Parathyroid adenoma (tissue), 2 donors: ENCODE measurements around the gene ZSWIM3.

Experiments
- H2AFZ ChIP-seq: fragments of 300-600 bp; sonication (generic); one replicate; pipeline ENCODE4 v1.7.0; 2017; ENCODE audit warnings: antibody characterized with exemption, mild to moderate bottlenecking
- H3K27ac ChIP-seq: fragments of 300-600 bp; sonication (generic); one replicate; pipeline ENCODE4 v1.7.0; 2017
- H3K27me3 ChIP-seq: fragments of 300-600 bp; sonication (generic); one replicate; pipeline ENCODE4 v1.7.0; 2017; ENCODE audit warnings: low read length; ENCODE audit not compliant: control insufficient read depth, insufficient read depth
- H3K36me3 ChIP-seq: fragments of 300-600 bp; sonication (generic); one replicate; pipeline ENCODE4 v1.7.0; 2017; ENCODE audit warnings: low read length; ENCODE audit not compliant: control insufficient read depth, insufficient read depth
- H3K4me1 ChIP-seq: fragments of 300-600 bp; sonication (generic); one replicate; pipeline ENCODE4 v1.7.0; 2017; ENCODE audit warnings: control low read depth
- H3K4me2 ChIP-seq: fragments of 300-600 bp; sonication (generic); one replicate; pipeline ENCODE4 v1.7.0; 2017; ENCODE audit warnings: low read length
- H3K4me3 ChIP-seq: fragments of 300-600 bp; sonication (generic); one replicate; pipeline ENCODE4 v1.7.0; 2017; ENCODE audit warnings: low read depth, low read length
- H3K79me2 ChIP-seq: fragments of 300-600 bp; sonication (generic); one replicate; pipeline ENCODE4 v1.7.0; 2017; ENCODE audit warnings: control low read depth
- H3K9ac ChIP-seq: fragments of 300-600 bp; sonication (generic); one replicate; pipeline ENCODE4 v1.7.0; 2017; ENCODE audit warnings: mild to moderate bottlenecking
- H3K9me3 ChIP-seq: fragments of 300-600 bp; sonication (generic); one replicate; pipeline ENCODE4 v1.7.0; 2017; ENCODE audit warnings: low read length; ENCODE audit not compliant: control insufficient read depth
- CTCF ChIP-seq: fragments of 300-600 bp; sonication (generic); IDR thresholded peaks from one replicate; pipeline ENCODE4 v1.7.0; 2017; ENCODE audit warnings: antibody characterized with exemption, mild to moderate bottlenecking
- donor health status: primary hyperparathyroidism.

ZSWIM3 gene

DNA sequence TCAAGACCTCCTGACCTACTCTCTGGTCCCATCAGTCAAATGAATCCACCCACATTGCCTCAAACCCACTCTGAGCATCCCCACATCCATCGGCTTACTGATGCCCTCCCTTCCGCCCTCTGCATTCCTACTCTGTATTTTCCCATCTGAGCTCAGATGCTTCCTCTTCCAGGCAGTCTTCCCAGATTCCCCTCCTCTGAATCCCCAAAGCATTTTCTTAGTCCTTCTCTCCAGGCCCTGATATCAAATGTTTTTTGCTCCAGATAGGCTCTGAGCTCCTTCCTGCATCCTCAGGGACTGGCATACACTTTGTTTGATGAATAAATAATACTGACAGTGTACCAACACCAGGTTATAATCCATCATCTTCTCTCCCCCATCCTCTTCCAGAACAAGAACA is 50.7 kb downstream of the ZSWIM3 start:
- H2AFZ ChIP-seq, result no peak overlapping the region
- no peaks in the 10 kb centered on the region for H3K9me3 ChIP-seq
- TF ChIP-seq CTCF, result no peak
- H3K27me3 ChIP-seq, result no peaks in the 10 kb centered on the region
- H3K4me1 ChIP-seq, result peaks cover 8% of the 10 kb centered on the region
- H3K36me3 ChIP-seq, result no peaks in the 10 kb centered on the region
- H3K79me2 ChIP-seq, result no peaks in the 10 kb centered on the region
- H3K27ac ChIP-seq, result no peak overlapping the region
- H3K9ac ChIP-seq, result no peak overlapping the region
- H3K4me2 ChIP-seq, result no peak overlapping the region
- no peak overlapping the region for H3K4me3 ChIP-seq

GRCh38 chr20:45909336-45909808 is 52.0 kb downstream of the ZSWIM3 start:
- Histone ChIP-seq H3K4me1 (peaks cover 8% of the 10 kb centered on the region), H3K27ac (no peak overlapping the region), H3K79me2 (no peaks in the 10 kb centered on the region), H3K9me3 (no peaks in the 10 kb centered on the region), H3K4me3 (no peak overlapping the region), H3K27me3 (no peaks in the 10 kb centered on the region), H3K4me2 (no peak overlapping the region), H3K9ac (no peak overlapping the region), H2AFZ (no peak overlapping the region), H3K36me3 (no peaks in the 10 kb centered on the region)
- TF ChIP-seq CTCF, result no peak

- TF ChIP-seq CTCF, result no peak
Measured at GRCh38 chr20:45909817-45910669, 52.6 kb downstream of the ZSWIM3 start.

DNA sequence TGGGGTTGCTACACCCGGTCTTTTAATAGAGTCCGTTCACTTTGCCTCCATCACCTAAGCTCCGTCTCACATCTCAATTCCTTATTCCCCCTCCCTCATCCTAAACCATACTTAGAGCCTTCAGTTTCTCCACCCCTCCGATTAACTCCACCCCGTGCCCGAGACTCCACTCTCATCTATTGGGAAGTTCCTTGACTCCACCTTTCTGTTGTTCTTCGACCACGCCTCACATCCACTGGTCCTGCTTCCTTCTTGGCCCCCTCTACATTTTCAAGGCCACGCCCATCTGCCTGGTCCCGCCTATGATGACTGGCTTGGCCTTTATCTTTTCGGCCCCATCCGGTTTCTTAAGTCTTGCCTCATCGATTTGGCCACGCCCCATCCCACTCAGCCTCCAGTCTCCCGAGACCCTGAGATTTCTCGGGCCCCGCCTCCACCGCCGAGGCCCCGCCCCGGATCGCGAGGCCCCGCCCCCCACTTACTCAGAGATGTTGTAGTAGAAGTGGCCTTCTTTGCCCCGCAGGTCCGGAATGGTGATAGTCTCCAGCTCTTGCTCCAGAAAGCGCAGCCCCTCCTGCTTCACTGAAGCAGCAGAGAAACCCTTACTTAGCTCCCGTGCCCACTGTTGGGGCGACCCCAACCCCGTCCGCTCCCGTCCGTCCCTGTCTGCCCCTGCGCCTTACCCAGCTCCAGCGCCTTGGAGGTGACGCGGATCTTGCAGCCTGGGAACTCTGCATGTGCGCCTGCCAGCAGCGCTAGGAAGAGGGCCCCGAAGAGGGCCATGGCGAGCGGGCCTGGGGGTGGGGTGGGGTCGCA is 53.5 kb downstream of the ZSWIM3 start:
- H3K4me3 ChIP-seq, result peak overlapping the region; percentile 25
- H3K4me2 ChIP-seq, result peak overlapping the region; percentile 32
- H2AFZ ChIP-seq, result peak overlapping the region; percentile 94
- no peaks in the 10 kb centered on the region for H3K36me3 ChIP-seq
- H3K9ac ChIP-seq, result no peak overlapping the region
- no peaks in the 10 kb centered on the region for H3K9me3 ChIP-seq
- H3K4me1 ChIP-seq, result peaks cover 8% of the 10 kb centered on the region
- peak overlapping the region; percentile 32 for H3K27ac ChIP-seq
- no peaks in the 10 kb centered on the region for H3K27me3 ChIP-seq
- no peak for TF ChIP-seq CTCF
- H3K79me2 ChIP-seq, result no peaks in the 10 kb centered on the region

More at GRCh38 chr20:45909817-45910669, 52.6 kb downstream of the ZSWIM3 start:
- Histone ChIP-seq H3K4me1 (peaks cover 8% of the 10 kb centered on the region), H3K9me3 (no peaks in the 10 kb centered on the region), H3K79me2 (no peaks in the 10 kb centered on the region), H3K36me3 (no peaks in the 10 kb centered on the region), H3K9ac (no peak overlapping the region), H3K4me3 (no peak overlapping the region), H3K27ac (peak overlapping the region; percentile 32), H2AFZ (peak overlapping the region; percentile 94), H3K27me3 (no peaks in the 10 kb centered on the region), H3K4me2 (no peak overlapping the region)
